Activated CD8-positive, alpha-beta memory T cell treated with anti-CD3 and anti-CD28 coated beads, Interleukin-2, amount 50 U/mL, for 1 hour (primary cell): ENCODE data around the gene BDNF.

Experiments
- DNase-seq: peaks from one replicate; pipeline ENCODE4 v3.0.0-alpha.2; 2020; ENCODE audit errors: extremely low read depth

The BDNF gene

GRCh38 chr11:27705873-27706820, 5.9 kb upstream of the BDNF start:
- no peak for DNase-seq

GRCh38 chr11:27703481-27703880, 3.2 kb upstream of the BDNF start:
- no peak for DNase-seq

DNA sequence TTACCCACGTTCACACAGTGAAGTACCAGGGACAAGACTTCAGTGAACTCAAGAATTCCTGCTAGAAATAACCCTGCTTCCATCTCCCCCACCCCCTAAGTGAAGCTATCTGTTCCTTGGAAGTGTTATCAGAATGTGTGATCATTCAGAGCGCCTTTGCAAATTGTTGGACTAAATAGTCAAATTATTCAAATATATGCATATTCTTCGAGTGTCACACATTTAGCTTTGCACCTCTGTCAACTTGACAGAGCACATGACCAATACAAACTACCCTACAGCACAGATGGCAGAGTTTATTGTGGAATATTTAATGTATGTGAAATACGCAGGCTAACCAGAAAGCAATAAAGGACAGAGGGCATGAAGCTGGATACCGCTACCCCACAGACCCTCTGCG, 2.6 kb upstream of the BDNF start:
- DNase-seq: no peak

GRCh38 chr11:27701355-27702105, 1.3 kb upstream of the BDNF start:
- DNase-seq: no peak

GRCh38 chr11:27699926-27700350, 317 bp downstream of the BDNF start:
- DNase-seq: no peak

DNA sequence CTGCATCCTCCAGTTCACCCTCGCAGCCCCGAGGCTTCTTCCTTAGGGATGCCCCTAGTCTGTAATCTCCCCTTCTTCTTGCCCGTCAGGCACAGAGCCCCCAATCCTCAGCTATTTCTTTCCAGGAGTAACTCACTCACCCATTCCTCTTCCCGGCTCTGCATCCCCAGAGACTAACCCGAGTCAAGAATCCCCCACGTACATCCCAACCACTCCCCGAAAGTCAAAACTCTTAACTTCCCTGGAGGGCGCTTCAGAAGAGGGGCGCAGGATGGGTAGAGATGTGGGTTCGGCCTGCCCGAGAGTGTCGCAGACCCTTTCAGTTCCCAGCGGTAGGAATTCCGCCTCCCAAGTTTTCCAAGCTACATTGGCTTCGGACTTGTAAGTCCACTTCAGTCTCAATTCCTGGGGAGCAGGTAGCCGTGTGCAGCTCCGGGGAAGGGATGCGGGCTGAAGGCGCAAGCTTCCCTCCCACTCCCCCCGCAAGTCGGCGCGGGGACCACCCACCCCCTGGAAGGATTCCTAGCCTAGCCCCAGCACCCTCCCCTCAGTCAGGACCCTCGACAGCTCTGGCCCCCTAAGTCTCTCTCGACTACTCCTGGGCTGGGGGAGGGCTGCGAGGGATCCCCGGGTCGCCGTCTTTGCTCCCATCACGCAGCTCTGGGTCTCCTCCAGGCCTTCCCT, 871 bp downstream of the BDNF start:
- DNase-seq: no peak

- DNase-seq: no peak
Observed at GRCh38 chr11:27698872-27699241, 1.4 kb downstream of the BDNF start.

DNA sequence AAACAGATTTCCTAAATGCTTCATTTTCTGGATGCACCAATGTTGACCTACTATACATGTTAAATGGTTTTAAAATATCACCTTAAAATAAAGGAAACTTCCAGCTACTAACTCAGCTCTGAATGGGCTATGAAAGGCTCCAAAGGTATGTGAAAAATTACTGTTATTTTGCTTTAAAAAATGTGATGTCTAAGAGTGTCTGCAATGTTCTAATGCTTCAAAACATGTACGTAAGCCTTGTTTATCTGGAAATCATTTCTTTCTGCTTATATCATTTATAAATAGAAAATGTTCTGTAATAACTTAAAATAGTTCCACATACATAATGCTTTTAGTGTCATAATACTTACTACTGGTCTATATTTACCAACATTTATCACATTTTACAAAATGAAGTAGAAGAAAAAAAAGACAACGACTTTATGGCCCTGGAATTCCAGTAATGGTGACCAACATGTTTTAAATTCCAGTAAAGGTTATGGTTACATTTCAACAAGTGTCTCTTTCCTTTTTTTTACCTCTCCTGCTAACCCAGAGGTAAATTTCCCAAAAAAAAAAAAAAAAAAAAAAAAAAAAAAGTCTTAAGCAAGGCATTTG, 2.5 kb downstream of the BDNF start:
- no peak for DNase-seq

- no peak for DNase-seq
Observed at GRCh38 chr11:27696961-27697360, 3.3 kb downstream of the BDNF start.

- DNase-seq: no peak
Observed at GRCh38 chr11:27696115-27696514, 4.1 kb downstream of the BDNF start.

DNA sequence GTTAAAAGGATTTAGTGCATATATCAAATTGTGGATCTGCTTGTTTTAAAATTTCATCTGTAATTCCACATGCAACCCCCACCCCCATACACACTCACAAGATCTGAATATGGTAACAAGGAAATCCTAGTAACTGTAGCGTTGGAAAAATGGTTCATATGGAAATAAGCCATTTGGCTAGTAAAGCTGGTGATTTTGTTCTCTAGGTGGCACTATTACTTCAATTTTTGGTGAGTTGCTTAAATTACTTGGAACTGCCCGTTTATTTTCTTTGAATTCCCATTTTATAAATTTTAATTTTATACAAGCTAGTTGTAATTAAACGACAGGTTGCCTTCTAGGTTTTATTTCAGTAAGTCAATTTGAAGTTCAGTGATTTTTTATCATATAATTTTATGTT, 5.3 kb downstream of the BDNF start:
- DNase-seq: no peak

DNA sequence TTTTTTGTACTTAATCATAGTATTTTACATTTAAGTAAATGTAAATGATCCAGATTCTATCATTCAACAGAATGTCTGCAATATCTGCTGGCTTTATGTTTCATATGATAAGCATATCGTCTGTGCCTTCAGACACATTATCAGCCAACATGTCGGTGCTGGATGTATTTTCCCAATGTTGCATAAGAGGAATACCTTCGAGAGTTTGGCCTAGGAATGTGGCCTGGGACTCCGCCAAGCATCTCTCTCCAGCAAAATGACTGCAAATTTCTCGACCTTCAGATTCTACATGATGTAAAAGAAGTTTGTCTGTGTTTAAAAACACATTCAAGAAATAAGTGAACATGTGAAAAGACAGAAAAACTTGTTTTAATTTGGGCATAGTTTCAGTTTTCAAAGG, 6.9 kb downstream of the BDNF start:
- no peak for DNase-seq

DNA sequence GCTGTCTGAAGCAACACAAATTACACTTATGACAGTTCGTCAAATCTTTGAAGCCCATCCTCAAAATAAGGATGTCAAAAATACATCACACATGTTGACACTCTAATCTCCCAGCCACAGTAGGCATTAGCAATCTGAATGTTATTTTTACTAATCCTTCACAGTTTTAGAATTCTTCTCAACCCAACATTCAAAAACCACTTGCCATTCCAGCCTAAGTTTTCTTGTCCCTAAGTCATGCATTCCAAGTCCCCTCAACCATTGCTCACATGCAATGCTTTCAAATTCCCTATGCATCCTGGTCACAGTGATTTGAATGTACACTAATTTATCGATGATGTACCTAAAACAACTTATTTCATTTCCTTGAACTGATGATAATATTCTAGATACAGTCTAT, 7.5 kb downstream of the BDNF start:
- no peak for DNase-seq

GRCh38 chr11:27688076-27688475, 12.2 kb downstream of the BDNF start:
- no peak for DNase-seq

- no peak for DNase-seq
Observed at GRCh38 chr11:27681664-27682063, 18.6 kb downstream of the BDNF start.

GRCh38 chr11:27679136-27680015, 20.9 kb downstream of the BDNF start:
- no peak for DNase-seq

DNA sequence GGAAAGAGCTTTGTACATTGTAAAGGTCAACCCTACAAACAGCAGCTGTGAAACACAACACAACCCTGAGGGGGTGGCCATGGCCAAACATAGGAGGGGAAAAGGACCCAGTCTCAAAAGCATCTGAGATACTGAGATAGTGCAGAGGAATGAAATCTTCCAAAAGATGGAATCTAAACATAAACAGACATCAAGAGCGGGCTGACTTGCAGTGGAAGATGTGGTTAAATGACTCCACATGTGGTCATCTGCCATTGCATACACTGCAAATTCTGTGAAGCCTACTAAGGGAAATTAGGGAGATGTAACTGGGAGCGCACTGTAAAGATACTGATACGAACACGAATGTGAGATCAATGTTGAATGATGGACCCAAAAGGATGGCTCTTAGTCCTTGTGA, 22.0 kb downstream of the BDNF start:
- no peak for DNase-seq

DNA sequence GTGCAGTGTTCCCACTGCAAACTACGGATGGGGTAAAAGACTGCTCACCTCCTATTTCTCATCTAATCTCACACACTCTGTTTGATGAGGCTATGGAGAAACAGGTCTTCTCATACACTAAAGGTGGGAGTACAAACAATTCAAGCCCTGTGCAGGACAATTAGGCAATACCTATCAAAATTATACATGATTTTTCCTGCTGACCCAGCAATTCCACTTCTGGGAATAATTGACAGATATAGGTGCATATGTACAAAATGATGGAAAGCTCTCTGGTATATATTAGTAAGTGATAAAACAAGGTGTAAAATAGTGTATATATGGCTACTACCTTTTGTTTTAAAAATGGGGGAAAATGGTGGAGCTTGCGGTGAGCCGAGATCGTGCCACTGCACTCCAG, 23.1 kb downstream of the BDNF start:
- no peak for DNase-seq

GRCh38 chr11:27673979-27674663, 26.1 kb downstream of the BDNF start:
- no peak for DNase-seq

DNA sequence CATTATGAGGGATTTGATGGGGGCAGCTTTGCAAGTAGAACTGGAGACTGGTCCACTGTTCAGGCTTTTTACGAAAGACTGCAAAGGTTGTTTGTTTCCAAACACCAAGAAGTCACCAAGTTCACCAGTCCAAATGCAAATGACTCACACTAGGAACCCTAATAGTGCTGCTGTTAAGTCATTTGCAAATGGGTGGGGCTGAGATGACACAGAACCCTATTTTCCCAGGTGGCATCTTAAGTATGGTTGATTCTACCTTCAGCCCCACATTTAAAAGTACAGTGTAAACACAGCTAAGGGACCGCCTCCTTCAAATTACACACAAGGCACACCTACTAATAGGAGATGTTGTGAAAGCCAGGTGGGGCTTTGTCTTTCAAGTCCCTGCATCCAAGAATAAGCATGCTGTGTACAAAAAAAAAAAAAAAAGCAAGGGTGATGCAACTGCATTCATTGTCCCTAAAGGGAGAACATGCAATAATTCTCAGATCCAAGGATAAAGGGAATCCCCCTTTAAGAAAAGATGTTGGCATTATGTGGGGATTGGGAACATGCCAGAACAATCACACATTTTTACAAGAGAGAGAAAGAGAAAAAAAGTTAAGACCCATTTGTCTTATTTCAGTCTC, 27.3 kb downstream of the BDNF start:
- DNase-seq: no peak
